Fibroblast of skin of back (primary cell): ENCODE measurements around the gene SRRM2.

Experiments used
- DNase-seq: peaks from one replicate; pipeline ENCODE4 v3.0.0-alpha.2; 2013

The SRRM2 gene

DNA sequence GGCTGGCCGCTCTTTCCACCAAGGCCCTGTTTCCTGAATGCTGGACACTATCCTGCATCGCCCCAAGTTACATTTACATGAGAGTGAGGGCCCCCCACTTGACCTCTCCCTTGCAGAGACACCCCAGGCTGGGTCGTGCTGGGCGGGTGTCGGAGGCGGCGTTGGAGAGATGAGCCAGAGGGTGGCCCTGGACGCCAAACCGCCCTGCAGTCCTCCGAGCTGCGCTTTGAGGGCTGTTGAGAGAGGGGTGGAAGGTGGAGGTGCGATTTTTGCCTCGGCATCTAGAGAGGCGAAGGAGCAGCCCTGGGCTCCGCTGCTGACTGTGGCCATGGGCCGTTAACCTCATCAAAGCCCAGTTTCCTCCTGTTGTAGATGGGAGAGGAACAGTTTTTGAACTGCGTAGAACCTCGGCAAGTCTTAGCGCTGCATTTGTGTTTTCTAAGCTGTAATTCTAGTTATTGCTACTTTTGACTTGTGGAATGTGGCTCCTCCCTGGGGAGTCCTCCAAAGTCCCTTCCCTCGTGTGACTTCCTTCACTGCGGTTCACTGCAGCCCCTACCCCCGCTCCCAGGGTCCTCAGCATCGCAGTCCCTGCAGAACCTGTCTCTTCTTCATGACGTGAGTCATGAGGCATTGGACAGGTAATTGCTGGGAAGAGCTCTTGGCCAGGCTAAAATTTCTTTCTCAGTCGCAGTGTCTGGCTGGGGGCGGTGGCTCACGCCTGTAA, 25.6 kb downstream of the SRRM2 start:
- peak; percentile 33 for DNase-seq

DNA sequence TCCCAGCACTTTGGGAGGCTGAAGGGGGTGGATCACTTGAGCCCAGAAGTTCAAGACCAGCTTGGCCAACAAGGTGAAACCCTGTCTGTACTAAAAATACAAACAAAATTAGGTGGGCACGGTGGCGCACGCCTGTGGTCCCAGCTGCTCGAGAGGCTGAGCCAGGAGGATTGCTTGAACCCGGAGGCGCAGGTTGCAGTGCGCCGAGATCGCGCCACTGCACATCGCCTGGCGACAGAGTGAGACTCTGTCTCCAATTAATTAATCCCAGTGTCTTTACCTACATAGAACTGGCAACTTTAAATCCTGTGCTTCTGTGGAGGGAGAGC, 26.2 kb downstream of the SRRM2 start:
- no peak for DNase-seq

- no peak for DNase-seq
These were observed 26.9 kb downstream of the SRRM2 start for GRCh38 chr16:2779151-2779920.

- no peak for DNase-seq
These were observed 27.8 kb downstream of the SRRM2 start for GRCh38 chr16:2779978-2780898.

- no peak for DNase-seq
These were observed 30.3 kb downstream of the SRRM2 start for GRCh38 chr16:2782583-2783351.

DNA sequence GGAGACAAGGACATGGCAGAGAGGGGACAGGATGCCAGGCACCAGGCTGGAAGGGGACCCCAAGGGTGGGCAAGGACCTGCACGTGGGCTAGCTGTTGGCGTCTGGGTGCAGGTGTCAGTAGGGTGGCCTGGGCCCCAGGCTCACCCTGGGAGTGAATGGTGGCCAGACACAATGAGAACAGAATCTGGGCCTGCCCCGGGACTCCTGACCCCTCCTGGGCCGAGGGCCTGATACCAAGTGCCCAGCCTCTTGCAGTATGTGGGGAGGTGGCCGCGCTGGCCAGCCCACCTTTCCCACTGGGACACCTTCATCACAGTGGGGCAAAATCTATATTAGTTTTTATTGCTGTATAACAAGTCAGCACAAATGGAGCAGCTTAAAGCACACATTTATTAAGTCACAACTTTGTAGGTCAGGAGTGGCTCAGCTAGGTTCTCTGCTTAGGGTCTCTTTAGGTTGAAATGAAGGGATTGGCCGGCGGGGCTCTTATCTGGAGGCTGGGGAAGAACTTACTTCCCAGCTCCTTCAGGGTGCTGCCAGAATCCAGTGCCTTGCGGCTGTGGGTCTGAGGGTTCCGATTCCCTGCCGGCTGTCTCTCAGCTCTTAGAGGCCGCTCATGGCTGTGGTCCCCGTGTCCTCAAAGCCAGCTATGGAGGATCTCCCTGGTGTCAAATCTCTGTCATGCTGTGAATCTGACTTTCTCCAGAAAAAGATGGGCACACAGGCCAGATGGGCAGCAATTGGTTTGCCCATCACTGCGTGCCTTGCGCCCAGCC, 31.3 kb downstream of the SRRM2 start:
- DNase-seq = no peak

- DNase-seq = no peak
These were observed 32.1 kb downstream of the SRRM2 start for GRCh38 chr16:2784358-2785100.

- no peak for DNase-seq
These were observed 32.9 kb downstream of the SRRM2 start for GRCh38 chr16:2785101-2785991.

DNA sequence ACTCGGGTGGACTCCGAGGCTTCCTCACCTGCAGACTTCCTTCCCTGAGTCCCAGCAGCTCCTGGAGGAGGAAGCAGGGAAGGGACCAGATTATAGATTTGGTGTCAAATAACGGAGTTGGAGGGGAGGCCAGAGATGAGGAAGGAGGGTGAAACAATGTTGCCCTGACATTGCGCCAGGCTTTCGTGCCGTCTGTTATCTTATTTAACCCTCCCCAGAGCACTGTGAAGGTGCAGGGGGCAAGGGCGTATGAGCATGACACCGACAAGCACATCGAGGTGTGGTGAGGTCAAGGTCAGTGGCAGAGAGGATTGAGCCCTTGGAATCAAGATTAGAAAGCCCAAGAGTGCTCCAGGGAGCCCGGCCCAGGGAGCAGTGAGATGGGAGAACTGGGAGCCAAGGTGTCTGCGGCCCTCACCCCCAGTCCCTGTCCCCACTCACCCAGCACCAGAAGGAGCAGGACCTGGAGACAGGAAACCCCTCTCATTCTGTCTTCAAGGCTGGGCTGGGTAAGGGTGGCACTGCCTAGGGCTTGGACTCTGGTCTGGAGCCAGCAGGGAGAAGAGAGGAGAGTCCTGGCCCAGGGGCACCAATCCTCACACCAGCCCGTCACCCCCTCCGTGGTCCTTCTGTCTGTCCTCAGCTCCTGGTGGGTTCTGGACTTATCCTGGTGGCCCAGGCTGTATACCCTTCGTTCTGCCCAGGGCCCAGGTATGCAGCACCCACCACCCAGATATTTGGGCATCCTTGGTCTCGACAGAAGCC, 33.8 kb downstream of the SRRM2 start:
- DNase-seq = no peak

- DNase-seq = no peak
These were observed 34.4 kb downstream of the SRRM2 start for GRCh38 chr16:2786826-2787151.

DNA sequence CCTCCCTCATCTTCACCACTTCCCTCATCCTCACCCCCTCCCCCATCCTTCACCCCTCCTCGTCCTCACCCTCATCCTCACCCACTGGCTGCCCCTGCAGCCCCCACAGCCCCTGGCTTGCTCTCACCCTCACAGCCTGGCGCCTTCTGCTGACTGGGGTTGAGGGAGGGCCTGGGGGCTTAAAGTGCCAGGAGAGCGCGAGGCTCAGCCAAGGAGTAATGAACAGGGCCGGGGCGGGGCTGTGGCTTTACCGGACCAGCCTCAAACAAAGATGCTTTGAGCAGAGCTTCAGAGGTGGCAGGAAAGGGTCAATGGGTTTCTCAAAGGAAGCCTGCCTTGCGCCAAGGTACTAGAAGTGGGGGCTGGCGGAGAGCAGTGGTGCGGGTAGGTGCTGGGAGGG, 35.0 kb downstream of the SRRM2 start, which contains the start of gene PRSS33:
Gene PRSS33, minus strand, starts transcription at position 155 of the 400 bp plus-strand sequence. CDS start 1,013 bp downstream, outside the sequence.
- no peak for DNase-seq

DNA sequence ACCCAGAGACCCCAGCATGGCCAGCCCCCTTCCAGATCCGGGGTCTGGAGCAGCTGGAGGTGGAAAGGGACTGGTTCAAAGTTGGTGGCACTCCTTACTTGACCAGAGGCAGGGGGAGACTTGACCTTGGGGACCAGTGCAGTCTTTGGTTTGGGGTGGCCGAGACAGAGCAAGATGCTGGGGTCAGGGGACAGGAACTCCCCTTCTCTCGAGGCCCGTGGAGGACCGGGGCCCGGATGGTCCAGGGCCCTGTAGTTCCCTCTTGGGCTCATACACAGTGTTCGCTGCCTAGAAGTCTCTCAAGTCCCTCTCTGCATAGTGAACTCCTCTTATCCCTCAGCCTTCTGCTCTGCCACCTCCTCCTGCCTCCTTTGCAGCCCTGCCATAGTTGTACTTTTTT, 35.5 kb downstream of the SRRM2 start:
- DNase-seq = no peak

GRCh38 chr16:2790631-2791030, 38.2 kb downstream of the SRRM2 start:
- no peak for DNase-seq

- no peak for DNase-seq
These were observed 38.7 kb downstream of the SRRM2 start for GRCh38 chr16:2791174-2791573.

GRCh38 chr16:2792940-2793339, 40.5 kb downstream of the SRRM2 start:
- DNase-seq = no peak

DNA sequence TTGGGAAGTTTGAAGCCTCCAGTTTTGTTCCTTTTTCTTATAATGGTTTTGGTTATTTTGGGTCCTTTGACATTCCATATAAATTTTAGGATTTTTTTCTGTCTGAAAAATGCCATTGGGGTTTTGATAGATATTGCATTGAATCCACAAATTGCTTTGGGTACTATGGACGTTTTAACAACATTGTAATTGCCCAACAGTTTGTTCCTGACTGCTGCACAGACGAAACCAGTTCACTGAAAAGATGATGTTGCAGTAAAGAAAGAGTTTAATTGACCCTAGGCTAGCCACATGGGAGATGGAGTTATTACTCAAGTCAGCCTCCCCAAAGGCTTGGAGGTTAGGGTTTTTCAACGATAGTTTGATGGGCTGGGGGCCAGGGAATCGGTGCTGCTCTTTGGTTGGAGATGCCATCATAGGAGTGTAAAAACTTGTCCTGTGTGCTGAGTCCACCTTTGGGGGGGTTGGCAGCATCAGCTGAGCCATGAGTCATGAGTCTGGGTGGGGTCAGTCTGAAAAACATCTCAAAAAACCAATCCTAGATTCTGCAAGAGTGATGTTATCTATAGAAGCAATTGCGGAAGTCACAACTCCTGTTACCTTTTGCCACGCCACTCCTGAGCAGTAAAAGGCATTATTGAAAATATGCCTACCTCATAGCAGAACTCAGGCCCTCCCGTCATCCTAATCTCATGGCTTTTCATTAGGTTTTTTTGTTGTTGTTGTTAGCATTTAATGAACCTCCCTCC, 43.1 kb downstream of the SRRM2 start:
- no peak for DNase-seq

- DNase-seq = no peak
These were observed 46.3 kb downstream of the SRRM2 start for GRCh38 chr16:2798723-2799204.
